HPDE6-E6E7 (cell line): ENCODE results near the gene MRPL37.

Experiments used
- DNase-seq: peaks from one replicate; pipeline ENCODE4 v3.0.0; 2011; ENCODE audit warnings: missing footprints; ENCODE audit errors: extremely low spot score

The MRPL37 gene

GRCh38 chr1:54265126-54265525, 65.2 kb downstream of the MRPL37 start:
- DNase-seq = no peak

- no peak for DNase-seq
Observed at GRCh38 chr1:54265659-54266058, 65.7 kb downstream of the MRPL37 start.

GRCh38 chr1:54266195-54266594, 66.2 kb downstream of the MRPL37 start:
- DNase-seq = no peak

GRCh38 chr1:54266908-54267307, 66.9 kb downstream of the MRPL37 start:
- DNase-seq = no peak
